HG02840 (cell line): Measurements from ENCODE around the gene YWHAG.

Experiments used
- ATAC-seq: cut with Tn5 transposase; IDR thresholded peaks from one replicate; pipeline ENCODE4 v1.9.1; 2021; ENCODE audit warnings: mild to moderate bottlenecking, moderate library complexity, moderate number of reproducible peaks; ENCODE audit not compliant: unreplicated experiment, low FRiP score

Gene YWHAG

GRCh38 chr7:76281006-76281705 is 77.6 kb downstream of the YWHAG start:
- no peak for ATAC-seq

- no peak for ATAC-seq
Measured at GRCh38 chr7:76280408-76280807, 78.4 kb downstream of the YWHAG start.

GRCh38 chr7:76278540-76278939 is 80.3 kb downstream of the YWHAG start:
- no peak for ATAC-seq
